MM.1S (cell line): Measurements from ENCODE around the gene CCDC88A.

Source experiments
- CTCF ChIP-seq: fragments of 300-600 bp; sonication (generic); IDR thresholded peaks from 2 replicates; pipeline ENCODE4 v1.5.1; 2016; ENCODE audit warnings: antibody characterized with exemption, low read length, mixed read lengths
- EZH2 ChIP-seq: fragments of 300-600 bp; sonication (generic); optimal IDR thresholded peaks from 2 replicates; pipeline ENCODE3; 2017; ENCODE audit warnings: low read depth, mild to moderate bottlenecking, antibody characterized with exemption, low read length, mixed read lengths
- EZH2phosphoT487 ChIP-seq: fragments of 300-600 bp; sonication (generic); IDR thresholded peaks from 2 replicates; pipeline ENCODE4 v1.6.1; 2018; ENCODE audit warnings: antibody characterized with exemption, low read length

GRCh38 chr2:55418512-55419232 lies 984 bp downstream of the CCDC88A start:
- TF ChIP-seq CTCF (no peak), EZH2phosphoT487 (no peak), EZH2 (no peak)
